ENCODE data around the gene ACD. TPM values are rescaled to one million over a fixed set of nuclear protein-coding genes. Genes with fewer than 3 reads are reported as not detected.

Gene ACD
- total RNA-seq, result 16.2 to 18.0 TPM (median 17.2 TPM) in 3 replicates
- long read RNA-seq, transcript ACD-214 (12 exons, 2,065 nt), result major isoform, 15 of 29 reads
- long read RNA-seq, partial matches to known transcripts, result 2 of 29 reads
- long read RNA-seq, other reads (novel, unspliced or antisense), result 10 of 29 reads

GRCh38 chr16:67659675-67660563, at the start of gene ACD:
Gene ACD (minus strand): TSS chr16:67660260. CDS start chr16:67660220, 40 bp downstream.
- DNase-seq (ENCODE audit: low spot score), result peak; percentile 97
- peak within 1 kb of the TSS; percentile 87 for H3K4me3 Mint-ChIP-seq (ENCODE audit: unreplicated experiment)
- no peaks in the 10 kb centered on the region for H3K36me3 Mint-ChIP-seq (ENCODE audit: low read depth)
- H3K27ac Mint-ChIP-seq (ENCODE audit: unreplicated experiment), result peak within 1 kb of the TSS; percentile 97
- H3K9me3 Mint-ChIP-seq (ENCODE audit: low read depth), result no peaks in the 10 kb centered on the region
- TF ChIP-seq CTCF (IDR thresholded peaks at IDR 0.05), result no peak
- peaks cover 3% of the 10 kb centered on the region for H3K27me3 Mint-ChIP-seq (ENCODE audit: low read depth)
- peaks cover 17% of the 10 kb centered on the region for H3K4me1 Mint-ChIP-seq (ENCODE audit: low read depth)

DNA sequence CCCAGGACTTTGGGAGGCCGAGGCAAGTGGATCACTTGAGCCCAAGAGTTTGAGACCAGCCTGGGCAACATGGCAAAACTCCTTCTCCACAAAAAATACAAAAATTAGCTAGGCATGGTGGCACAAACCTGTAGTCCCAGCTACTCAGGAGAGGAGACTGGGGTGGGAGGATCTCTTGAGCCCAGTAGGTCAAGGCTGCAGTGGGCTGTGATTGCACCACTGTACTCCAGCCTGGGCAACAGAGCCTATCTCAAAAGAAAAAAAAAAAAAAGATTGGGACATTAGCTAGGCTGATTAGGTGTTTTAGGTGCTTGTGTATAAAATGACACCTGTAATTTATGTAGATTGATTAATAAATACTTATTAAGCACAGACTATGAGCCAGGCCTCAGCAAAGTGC, 49.0 kb upstream of the ACD start:
- Mint-ChIP-seq H3K27me3 (ENCODE audit: low read depth) (no peaks in the 10 kb centered on the region), H3K4me1 (ENCODE audit: low read depth) (peaks cover 3% of the 10 kb centered on the region), H3K36me3 (ENCODE audit: low read depth) (peaks cover 2% of the 10 kb centered on the region), H3K4me3 (ENCODE audit: unreplicated experiment) (no peak overlapping the region), H3K27ac (ENCODE audit: unreplicated experiment) (no peak overlapping the region), H3K9me3 (ENCODE audit: low read depth) (no peaks in the 10 kb centered on the region)
- TF ChIP-seq CTCF (IDR thresholded peaks at IDR 0.05), result no peak
- DNase-seq (ENCODE audit: low spot score), result no peak

DNA sequence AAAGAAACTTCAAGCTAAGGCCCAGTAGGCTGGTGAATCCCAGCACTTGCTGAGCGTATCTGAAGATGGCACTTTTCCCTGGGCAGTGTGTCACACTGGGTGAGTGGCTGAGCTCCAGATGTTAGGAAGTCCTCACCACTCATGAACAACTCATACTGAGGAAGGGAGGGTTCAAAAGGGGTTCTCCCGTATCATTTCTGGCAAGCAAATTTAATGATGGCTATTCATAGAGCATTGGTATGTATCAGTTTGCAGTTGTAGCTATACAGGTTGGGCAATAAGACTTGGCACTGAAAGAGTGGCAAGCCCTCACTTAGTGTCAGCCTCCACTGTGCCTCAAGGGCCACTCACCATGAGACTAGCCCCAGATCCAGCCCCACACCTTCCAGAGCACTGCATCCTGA, 48.3 kb upstream of the ACD start:
- H3K27me3 Mint-ChIP-seq (ENCODE audit: low read depth), result no peaks in the 10 kb centered on the region
- no peak overlapping the region for H3K4me3 Mint-ChIP-seq (ENCODE audit: unreplicated experiment)
- H3K36me3 Mint-ChIP-seq (ENCODE audit: low read depth), result peaks cover 2% of the 10 kb centered on the region
- H3K9me3 Mint-ChIP-seq (ENCODE audit: low read depth), result no peaks in the 10 kb centered on the region
- peaks cover 9% of the 10 kb centered on the region for H3K4me1 Mint-ChIP-seq (ENCODE audit: low read depth)
- TF ChIP-seq CTCF (IDR thresholded peaks at IDR 0.05), result no peak
- DNase-seq (ENCODE audit: low spot score), result no peak
- H3K27ac Mint-ChIP-seq (ENCODE audit: unreplicated experiment), result no peak overlapping the region

DNA sequence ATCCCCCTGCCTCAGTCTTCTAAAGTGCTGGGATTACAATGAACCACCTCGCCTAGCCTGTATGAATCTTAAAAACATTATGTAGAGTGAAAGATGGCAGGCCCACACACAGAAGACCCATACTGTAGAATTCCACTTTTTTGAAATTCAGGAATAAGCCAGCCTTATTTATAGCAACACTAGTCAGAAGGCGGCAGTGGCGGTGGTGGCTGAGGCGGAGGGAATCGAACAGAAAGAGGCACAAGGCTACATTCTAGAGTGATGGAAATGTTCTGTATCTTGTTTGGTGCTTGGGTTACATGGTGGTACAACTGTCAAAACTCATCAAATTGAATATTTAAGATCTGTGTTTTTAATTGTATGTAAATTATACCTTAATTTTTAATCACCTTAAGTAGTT, 47.7 kb upstream of the ACD start:
- H3K4me3 Mint-ChIP-seq (ENCODE audit: unreplicated experiment), result no peak overlapping the region
- H3K9me3 Mint-ChIP-seq (ENCODE audit: low read depth), result no peaks in the 10 kb centered on the region
- H3K27ac Mint-ChIP-seq (ENCODE audit: unreplicated experiment), result no peak overlapping the region
- H3K4me1 Mint-ChIP-seq (ENCODE audit: low read depth), result peaks cover 11% of the 10 kb centered on the region
- TF ChIP-seq CTCF (IDR thresholded peaks at IDR 0.05), result no peak
- H3K36me3 Mint-ChIP-seq (ENCODE audit: low read depth), result peaks cover 2% of the 10 kb centered on the region
- H3K27me3 Mint-ChIP-seq (ENCODE audit: low read depth), result no peaks in the 10 kb centered on the region
- DNase-seq (ENCODE audit: low spot score), result no peak

- DNase-seq (ENCODE audit: low spot score), result no peak
- Mint-ChIP-seq H3K36me3 (ENCODE audit: low read depth) (peaks cover 2% of the 10 kb centered on the region), H3K4me1 (ENCODE audit: low read depth) (peaks cover 11% of the 10 kb centered on the region), H3K4me3 (ENCODE audit: unreplicated experiment) (no peak overlapping the region), H3K9me3 (ENCODE audit: low read depth) (no peaks in the 10 kb centered on the region), H3K27ac (ENCODE audit: unreplicated experiment) (no peak overlapping the region), H3K27me3 (ENCODE audit: low read depth) (no peaks in the 10 kb centered on the region)
- TF ChIP-seq CTCF (IDR thresholded peaks at IDR 0.05), result no peak
Measured at GRCh38 chr16:67707210-67707609, 47.1 kb upstream of the ACD start.
